ENCODE results near the gene SELENON. TPM values are rescaled to one million over a fixed set of nuclear protein-coding genes. Genes with fewer than 3 reads are reported as not detected.

SELENON gene
- total RNA-seq, 2 donors from 2014 or later: 89.7 to 90.0 TPM

GRCh38 chr1:25821112-25821476 is 21.1 kb downstream of the SELENON start:
- no peaks in the 10 kb centered on the region for H3K36me3 ChIP-seq
- WGBS: 23% methylated on average over 10 of the region's 10 CpGs
- no peaks in the 10 kb centered on the region for H3K9me3 ChIP-seq
- no peaks in the 10 kb centered on the region for H3K27me3 ChIP-seq (replicated peaks; ENCODE audit: insufficient read depth)
- TF ChIP-seq, protein P1, sequence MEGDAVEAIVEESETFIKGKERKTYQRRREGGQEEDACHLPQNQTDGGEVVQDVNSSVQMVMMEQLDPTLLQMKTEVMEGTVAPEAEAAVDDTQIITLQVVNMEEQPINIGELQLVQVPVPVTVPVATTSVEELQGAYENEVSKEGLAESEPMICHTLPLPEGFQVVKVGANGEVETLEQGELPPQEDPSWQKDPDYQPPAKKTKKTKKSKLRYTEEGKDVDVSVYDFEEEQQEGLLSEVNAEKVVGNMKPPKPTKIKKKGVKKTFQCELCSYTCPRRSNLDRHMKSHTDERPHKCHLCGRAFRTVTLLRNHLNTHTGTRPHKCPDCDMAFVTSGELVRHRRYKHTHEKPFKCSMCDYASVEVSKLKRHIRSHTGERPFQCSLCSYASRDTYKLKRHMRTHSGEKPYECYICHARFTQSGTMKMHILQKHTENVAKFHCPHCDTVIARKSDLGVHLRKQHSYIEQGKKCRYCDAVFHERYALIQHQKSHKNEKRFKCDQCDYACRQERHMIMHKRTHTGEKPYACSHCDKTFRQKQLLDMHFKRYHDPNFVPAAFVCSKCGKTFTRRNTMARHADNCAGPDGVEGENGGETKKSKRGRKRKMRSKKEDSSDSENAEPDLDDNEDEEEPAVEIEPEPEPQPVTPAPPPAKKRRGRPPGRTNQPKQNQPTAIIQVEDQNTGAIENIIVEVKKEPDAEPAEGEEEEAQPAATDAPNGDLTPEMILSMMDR (IDR thresholded peaks at IDR 0.05): no peak
- TF ChIP-seq POLR2AphosphoS5 (IDR thresholded peaks at IDR 0.05): no peak
- H3K4me1 ChIP-seq (replicated peaks): peaks cover 11% of the 10 kb centered on the region
- no peak for DNase-seq (ENCODE audit: low spot score)
- peak overlapping the region; percentile 77 to 87 for H3K27ac ChIP-seq
- H3K4me3 ChIP-seq: peak overlapping the region; percentile 78 to 86
- intact Hi-C loops (cut with DNase I): no loop called here

GRCh38 chr1:25821630-25822091 is 21.7 kb downstream of the SELENON start:
- peaks cover 0 to 3% of the 10 kb centered on the region in 2 donors for H3K36me3 ChIP-seq
- no peak for DNase-seq (ENCODE audit: low spot score)
- peak overlapping the region in 1 of 2 donors; percentile 86 for H3K4me3 ChIP-seq
- WGBS: 54% methylated on average over 5 of the region's 5 CpGs
- H3K4me1 ChIP-seq (replicated peaks): peaks cover 11% of the 10 kb centered on the region
- no peaks in the 10 kb centered on the region for H3K27me3 ChIP-seq (replicated peaks; ENCODE audit: insufficient read depth)
- no peaks in the 10 kb centered on the region for H3K9me3 ChIP-seq
- no peak overlapping the region for H3K27ac ChIP-seq
- TF ChIP-seq POLR2A (IDR thresholded peaks at IDR 0.05) (no peak), POLR2AphosphoS5 (IDR thresholded peaks at IDR 0.05) (no peak)
- TF ChIP-seq, protein P1 (IDR thresholded peaks at IDR 0.05): no peak
- intact Hi-C loops (cut with DNase I): no loop called here

DNA sequence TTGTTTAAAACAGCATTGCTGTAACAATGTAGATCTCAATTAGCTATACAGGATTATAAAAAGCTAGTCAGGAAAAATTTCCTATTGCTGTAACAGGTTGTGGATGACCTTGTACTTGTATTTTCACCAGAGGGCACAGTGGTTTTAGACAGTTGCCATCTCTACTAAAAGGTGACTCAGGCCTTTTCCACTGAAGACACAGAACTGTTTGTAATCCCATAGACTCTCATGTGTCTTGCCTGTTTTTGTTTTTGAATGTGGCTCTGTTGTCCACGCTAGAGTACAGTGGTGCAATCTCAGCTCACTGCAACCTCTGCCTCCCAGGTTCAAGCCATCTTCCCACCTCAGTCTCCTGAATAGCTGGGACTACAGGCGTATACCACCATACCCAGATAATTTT is 25.6 kb downstream of the SELENON start:
- 98% methylated on average over 2 of the region's 2 CpGs for WGBS
- H3K4me3 ChIP-seq: no peak overlapping the region
- H3K4me1 ChIP-seq (replicated peaks): peaks cover 3% of the 10 kb centered on the region
- DNase-seq (ENCODE audit: low spot score): no peak
- H3K27ac ChIP-seq: no peak overlapping the region
- H3K36me3 ChIP-seq: peaks cover 10 to 40% of the 10 kb centered on the region in 2 donors
- H3K27me3 ChIP-seq (replicated peaks; ENCODE audit: insufficient read depth): no peaks in the 10 kb centered on the region
- no peaks in the 10 kb centered on the region for H3K9me3 ChIP-seq
- TF ChIP-seq, protein P1 (IDR thresholded peaks at IDR 0.05): no peak
- no peak for TF ChIP-seq POLR2A (IDR thresholded peaks at IDR 0.05)
- no peak for TF ChIP-seq POLR2AphosphoS5 (IDR thresholded peaks at IDR 0.05)
- intact Hi-C loops (cut with DNase I): no loop called here

DNA sequence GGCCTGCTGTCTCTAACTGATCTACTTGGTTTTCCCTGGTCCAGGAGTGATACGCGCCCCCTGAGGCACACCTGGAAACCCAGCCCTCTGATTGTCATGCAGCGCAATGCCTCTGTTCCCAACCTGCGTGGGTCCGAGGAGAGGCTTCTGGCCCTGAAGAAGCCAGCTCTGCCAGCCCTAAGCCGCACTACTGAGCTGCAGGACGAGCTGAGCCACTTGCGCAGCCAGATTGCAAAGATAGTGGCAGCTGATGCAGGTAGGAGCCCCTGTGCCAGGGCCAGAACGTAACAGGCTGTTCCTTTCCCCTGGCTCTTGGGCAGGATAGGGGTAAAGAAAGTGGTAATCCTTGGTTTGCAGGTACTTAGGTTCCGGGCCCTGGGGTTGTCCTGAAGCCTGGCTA is 26.6 kb downstream of the SELENON start:
- Histone ChIP-seq H3K4me3 (no peak overlapping the region), H3K9me3 (no peaks in the 10 kb centered on the region), H3K27me3 (replicated peaks; ENCODE audit: insufficient read depth) (no peaks in the 10 kb centered on the region), H3K27ac (no peak overlapping the region), H3K4me1 (replicated peaks) (no peaks in the 10 kb centered on the region), H3K36me3 (peaks cover 10 to 47% of the 10 kb centered on the region in 2 donors)
- intact Hi-C loops (cut with DNase I): no loop called here
- 90% methylated on average over 10 of the region's 10 CpGs for WGBS
- DNase-seq (ENCODE audit: low spot score): no peak
- TF ChIP-seq, protein P1 (IDR thresholded peaks at IDR 0.05): no peak
- peak; percentile 26 for TF ChIP-seq POLR2AphosphoS5 (IDR thresholded peaks at IDR 0.05)

- TF ChIP-seq POLR2A (IDR thresholded peaks at IDR 0.05): no peak
- TF ChIP-seq POLR2AphosphoS5 (IDR thresholded peaks at IDR 0.05): no peak
- TF ChIP-seq, protein P1 (IDR thresholded peaks at IDR 0.05): no peak
- Histone ChIP-seq H3K4me3 (no peak overlapping the region), H3K4me1 (replicated peaks) (no peaks in the 10 kb centered on the region), H3K27ac (no peak overlapping the region), H3K27me3 (replicated peaks; ENCODE audit: insufficient read depth) (no peaks in the 10 kb centered on the region), H3K9me3 (no peaks in the 10 kb centered on the region), H3K36me3 (peaks cover 10 to 55% of the 10 kb centered on the region in 2 donors)
- 59% methylated on average over 3 of the region's 3 CpGs for WGBS
- DNase-seq (ENCODE audit: low spot score): no peak
- intact Hi-C loops (cut with DNase I): no loop called here
These were observed 28.5 kb downstream of the SELENON start for GRCh38 chr1:25828491-25828890.

Measured in prostate gland (tissue), 2 donors.